GM19468 (cell line): ENCODE results near the gene AHCYL2.
"Not testable (repeated sequence)": the region's sequence is repeated elsewhere in the genome, so short reads cannot be mapped to it uniquely, and the experiment has no call there.

ENCODE experiments used
- ATAC-seq: cut with Tn5 transposase; IDR thresholded peaks from one replicate; pipeline ENCODE4 v1.9.1; 2021; ENCODE audit warnings: mild to moderate bottlenecking, moderate library complexity, moderate number of reproducible peaks; ENCODE audit not compliant: unreplicated experiment; ENCODE audit errors: extremely low read depth

Gene AHCYL2

DNA sequence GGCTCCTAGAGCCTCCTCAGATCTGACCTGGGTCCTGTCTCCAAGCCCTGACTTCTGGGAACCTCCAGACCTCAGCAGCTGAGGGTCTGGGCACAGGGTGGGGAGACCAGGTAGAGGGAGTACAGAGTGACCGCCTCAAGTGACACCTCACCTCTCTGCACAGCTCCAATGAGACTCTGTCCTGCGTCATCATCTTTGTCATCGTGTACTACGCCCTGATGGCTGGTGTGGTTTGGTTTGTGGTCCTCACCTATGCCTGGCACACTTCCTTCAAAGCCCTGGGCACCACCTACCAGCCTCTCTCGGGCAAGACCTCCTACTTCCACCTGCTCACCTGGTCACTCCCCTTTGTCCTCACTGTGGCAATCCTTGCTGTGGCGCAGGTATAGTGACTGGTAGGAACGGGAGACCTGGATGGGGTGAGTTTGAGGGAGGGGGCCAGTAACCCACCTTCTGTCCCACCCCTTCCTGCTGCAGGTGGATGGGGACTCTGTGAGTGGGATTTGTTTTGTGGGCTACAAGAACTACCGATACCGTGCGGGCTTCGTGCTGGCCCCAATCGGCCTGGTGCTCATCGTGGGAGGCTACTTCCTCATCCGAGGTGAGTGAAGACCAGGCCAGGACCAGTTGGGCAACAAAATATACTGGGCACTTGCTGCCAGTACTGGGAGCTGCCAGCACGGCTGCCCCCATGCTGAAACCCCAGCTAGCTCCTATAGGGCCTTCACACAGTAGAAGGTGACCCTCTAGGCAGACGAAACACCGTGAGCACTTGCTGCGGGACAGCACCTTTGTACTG lies 18.6 kb upstream of the AHCYL2 start:
- ATAC-seq = no peak

DNA sequence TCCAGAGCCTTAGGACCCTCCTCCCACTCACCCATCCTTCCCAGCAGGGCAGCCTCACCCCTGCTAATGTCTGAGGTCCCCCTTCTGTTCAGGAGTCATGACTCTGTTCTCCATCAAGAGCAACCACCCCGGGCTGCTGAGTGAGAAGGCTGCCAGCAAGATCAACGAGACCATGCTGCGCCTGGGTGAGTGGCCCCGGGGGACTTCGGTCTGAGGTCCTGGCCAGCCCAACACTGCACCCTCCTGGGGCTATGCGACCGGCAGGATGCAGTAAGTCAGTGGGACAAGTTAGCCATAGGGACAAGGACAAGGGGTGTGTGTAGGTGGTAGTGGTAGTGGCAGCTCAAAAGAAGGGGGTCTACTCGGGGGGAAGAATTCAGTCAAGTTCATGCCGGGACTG lies 16.2 kb upstream of the AHCYL2 start:
- ATAC-seq = no peak

DNA sequence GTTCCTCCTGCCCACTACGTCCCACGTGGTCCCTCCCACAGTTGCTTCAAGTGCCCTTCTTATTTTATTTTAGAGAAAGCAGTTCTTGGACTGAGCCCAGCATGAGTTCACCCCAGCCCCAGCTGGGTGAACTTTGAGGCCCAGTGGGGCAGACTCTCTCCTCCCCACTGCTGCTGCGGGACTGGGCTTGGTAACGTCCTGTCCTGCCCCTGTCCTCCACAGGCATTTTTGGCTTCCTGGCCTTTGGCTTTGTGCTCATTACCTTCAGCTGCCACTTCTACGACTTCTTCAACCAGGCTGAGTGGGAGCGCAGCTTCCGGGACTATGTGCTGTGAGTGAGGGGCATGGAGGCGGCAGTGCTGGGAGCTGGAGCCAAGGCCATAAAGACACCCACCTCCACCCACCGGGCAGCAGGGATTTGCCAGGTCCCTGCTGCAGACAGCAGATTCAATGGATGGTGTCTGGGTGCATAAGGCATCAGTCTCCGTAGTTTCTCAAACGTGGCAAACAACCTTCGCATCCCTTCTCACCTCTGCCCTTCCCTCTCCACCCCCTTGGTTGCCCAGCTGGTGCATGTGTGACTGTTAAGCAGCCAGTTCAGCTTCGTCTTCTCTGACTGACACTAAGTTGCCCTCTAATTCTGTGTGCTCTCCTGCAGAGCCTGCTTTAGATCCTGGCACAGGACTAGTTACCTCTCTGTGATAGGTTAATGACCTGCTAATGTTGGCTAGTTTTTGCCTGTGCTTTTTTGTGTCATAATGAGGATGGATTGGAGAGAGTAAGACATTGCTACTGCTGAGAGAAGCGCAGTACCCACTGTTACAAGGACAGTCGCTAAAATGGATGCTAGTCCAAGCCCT lies 15.5 kb upstream of the AHCYL2 start:
- ATAC-seq = no peak

DNA sequence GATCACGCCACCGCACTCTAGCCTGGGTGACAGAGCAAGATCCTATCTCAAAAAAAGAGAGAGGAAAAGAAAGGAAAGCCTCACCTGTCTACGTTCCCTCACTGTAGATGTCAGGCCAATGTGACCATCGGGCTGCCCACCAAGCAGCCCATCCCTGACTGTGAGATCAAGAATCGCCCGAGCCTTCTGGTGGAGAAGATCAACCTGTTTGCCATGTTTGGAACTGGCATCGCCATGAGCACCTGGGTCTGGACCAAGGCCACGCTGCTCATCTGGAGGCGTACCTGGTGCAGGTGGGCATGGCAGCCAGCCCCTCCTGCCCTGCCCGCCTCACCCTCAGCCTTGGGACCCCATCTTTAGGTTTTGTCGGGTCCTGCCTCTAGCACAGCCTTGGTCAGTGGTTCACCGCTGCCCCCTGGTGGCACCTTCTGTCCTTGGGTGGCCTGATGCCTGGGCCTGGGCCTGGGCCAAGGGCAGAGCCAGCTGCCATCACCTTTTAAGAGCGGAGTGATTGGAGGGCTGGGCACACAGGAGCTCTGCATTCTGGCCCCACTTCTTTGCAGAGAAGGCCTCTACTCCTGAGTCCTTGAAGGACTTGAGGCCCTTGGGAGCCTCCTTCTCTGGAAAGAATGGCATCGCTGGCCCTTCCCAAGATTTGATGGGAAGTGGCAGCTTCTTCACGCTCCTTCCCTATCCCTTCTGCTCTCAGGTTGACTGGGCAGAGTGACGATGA lies 14.4 kb upstream of the AHCYL2 start:
- ATAC-seq = no peak

DNA sequence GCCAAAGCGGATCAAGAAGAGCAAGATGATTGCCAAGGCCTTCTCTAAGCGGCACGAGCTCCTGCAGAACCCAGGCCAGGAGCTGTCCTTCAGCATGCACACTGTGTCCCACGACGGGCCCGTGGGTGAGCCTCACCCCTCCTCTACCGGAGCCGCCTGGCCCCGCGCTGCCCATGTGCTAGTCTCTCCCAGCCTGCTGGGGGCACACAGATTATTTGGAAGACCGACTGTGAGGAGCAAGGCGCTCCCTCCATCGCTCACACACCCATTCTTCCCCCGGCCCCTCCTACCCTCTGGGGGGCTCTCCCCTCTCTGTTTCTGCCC lies 13.9 kb upstream of the AHCYL2 start:
- ATAC-seq = no peak

DNA sequence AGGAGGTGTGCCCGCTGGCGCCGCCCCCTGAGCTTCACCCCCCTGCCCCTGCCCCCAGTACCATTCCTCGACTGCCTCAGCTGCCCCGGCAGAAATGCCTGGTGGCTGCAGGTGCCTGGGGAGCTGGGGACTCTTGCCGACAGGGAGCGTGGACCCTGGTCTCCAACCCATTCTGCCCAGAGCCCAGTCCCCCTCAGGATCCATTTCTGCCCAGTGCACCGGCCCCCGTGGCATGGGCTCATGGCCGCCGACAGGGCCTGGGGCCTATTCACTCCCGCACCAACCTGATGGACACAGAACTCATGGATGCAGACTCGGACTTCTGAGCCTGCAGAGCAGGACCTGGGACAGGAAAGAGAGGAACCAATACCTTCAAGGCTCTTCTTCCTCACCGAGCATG lies 12.7 kb upstream of the AHCYL2 start:
- ATAC-seq = no peak

DNA sequence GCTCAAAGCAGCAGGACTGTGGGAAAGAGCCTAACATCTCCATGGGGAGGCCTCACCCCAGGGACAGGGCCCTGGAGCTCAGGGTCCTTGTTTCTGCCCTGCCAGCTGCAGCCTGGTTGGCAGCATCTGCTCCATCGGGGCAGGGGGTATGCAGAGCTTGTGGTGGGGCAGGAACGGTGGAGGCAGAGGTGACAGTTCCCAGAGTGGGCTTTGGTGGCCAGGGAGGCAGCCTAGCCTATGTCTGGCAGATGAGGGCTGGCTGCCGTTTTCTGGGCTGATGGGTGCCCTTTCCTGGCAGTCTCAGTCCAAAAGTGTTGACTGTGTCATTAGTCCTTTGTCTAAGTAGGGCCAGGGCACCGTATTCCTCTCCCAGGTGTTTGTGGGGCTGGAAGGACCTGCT lies 12.2 kb upstream of the AHCYL2 start:
- no peak for ATAC-seq

DNA sequence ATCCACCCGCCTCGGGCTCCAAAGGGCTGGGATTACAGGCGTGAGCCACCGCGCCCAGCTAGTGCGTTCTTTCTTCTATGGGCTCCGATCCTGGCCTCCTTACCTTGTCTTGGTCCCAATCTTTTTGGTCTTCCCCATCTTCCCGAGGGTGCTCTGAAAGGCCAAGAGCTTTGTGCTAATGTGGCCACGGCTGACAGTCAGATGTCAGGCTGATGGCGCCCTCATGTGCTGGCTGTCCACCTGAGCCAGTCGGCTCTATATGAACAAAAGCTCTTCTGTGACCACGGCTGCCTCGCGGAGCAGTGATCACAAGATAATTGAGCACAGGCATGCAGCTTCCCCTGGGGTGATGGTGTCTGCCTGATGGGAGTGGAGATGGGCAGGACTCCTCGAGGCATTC lies 11.0 kb upstream of the AHCYL2 start:
- ATAC-seq = no peak

DNA sequence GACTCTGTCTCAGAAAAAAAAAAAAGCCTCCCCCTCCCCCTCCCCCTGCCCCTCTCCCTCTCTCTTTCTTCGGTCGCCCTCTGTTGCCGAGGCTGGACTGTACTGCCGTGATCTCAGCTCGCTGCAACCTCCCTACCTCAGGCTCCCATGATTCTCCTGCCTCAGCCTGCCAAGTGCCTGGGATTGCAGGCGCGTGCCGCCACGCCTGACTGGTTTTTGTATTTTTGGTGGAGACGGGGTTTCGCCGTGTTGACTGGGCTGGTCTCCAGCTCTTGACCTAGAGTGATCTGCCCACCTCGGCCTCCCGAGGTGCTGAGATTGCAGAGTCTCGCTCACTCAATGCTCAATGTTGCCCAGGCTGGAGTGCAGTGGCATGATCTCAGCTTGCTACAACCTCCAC lies 9.1 kb upstream of the AHCYL2 start:
- ATAC-seq = not testable (repeated sequence)

DNA sequence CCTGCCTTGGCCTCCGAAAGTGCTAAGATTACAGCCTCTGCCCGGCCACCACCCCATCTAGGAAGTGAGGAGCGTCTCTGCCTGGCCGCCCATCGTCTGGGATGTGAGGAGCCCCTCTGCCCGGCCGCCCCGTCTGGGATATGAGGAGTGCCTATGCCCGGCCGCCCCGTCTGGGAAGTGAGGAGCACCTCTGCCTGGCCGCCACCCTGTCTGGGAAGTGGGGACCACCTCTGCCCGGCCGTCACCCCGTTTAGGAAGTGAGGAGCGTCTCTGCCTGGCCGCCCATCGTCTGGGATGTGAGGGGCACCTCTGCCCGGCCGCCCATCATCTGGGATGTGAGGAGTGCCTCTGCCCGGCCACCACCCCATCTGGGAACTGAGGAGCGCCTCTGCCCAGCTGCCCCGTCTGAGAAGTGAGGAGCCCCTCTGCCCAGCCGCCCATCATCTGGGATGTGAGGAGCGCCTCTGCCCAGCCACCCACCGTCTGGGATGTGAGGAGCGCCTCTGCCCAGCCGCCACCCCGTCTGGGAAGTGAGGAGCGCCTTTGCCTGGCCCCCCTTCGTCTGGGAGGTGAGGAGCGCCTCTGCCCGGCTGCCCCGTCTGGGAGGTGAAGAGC lies 8.6 kb upstream of the AHCYL2 start:
- not testable (repeated sequence) for ATAC-seq

DNA sequence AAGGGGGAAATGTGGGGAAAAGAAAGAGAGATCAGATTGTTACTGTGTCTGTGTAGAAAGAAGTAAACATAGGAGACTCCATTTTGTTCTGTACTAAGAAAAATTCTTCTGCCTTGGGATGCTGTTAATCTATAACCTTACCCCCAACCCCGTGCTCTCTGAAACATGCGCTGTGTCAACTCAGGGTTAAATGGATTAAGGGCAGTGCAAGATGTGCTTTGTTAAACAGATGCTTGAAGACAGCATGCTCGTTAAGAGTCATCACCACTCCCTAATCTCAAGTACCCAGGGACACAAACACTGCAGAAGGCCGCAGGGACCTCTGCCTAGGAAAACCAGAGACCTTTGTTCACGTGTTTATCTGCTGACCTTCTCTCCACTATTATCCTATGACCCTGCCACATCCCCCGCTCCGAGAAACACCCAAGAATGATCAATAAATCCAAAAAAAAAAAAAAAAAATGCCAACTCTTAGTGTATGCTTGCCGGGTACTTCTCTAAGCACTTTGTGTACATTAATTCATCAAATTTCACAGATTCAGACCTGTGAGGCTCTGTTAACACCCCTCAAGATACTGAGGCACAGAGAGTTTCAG lies 7.9 kb upstream of the AHCYL2 start:
- not testable (repeated sequence) for ATAC-seq

DNA sequence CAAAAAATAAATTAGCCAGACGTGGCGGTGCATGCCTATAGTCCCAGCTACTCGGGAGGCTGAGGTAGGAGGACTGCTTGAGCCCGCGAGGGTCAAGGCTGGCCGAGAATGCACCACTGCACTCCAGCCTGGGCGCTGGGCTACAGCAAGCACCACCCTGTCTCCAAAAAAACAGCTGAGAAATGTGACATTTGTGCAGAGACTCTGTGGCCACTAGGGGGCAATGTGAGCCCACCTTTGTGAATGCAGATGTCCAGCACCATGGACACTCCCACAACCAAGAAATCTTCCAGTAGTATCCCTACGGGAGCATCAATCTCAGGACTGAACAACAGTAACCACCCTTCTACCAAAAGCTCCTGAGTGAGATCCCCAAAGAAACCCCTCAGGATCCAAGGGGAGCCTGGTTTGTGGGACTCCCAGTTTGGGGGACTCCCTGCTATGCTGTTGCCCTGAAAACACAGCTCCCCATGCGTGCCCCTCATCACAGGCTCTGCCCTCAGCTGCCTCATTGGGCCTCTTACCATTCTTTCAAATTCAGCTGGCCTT lies 6.2 kb upstream of the AHCYL2 start:
- no peak for ATAC-seq

DNA sequence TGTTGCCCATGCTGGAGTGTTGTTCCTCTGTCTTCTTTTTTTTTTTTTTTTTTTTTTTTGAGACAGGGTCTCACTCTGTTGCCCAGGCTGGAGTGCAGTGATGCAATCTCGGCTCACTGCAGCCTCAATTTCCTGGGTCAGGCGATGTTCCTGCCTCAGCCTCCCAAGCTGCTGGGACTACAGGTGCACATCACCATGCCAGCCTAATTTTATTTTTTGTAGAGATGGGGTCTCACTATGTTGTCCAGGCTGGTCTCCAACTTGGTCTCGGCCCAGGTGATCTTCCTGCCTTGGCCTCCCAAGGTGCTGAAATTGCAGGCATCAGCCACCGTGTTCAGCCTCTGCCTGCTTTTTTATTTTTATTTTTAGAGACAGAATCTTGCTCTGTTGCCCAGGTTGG lies 5.7 kb upstream of the AHCYL2 start:
- ATAC-seq = not testable (repeated sequence)

DNA sequence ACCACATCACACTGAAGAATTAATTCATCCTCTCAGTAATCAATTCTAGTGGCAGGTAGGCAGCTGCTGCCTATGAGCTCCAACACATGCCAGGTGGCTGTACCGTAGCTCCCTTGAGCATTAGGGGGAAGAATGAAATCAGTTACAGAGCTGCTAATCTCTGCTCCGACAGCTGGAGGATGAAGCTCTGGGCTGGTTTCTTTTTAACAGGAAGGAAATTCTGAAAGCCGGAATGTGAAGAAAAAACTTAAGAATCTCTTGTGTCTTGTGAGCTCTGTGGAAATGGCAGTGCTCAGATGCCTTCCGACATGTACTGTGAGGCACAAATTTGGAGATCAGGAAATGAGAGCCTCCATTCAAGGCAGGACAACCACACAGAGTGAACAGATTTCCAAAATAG lies 2.8 kb upstream of the AHCYL2 start:
- no peak for ATAC-seq

DNA sequence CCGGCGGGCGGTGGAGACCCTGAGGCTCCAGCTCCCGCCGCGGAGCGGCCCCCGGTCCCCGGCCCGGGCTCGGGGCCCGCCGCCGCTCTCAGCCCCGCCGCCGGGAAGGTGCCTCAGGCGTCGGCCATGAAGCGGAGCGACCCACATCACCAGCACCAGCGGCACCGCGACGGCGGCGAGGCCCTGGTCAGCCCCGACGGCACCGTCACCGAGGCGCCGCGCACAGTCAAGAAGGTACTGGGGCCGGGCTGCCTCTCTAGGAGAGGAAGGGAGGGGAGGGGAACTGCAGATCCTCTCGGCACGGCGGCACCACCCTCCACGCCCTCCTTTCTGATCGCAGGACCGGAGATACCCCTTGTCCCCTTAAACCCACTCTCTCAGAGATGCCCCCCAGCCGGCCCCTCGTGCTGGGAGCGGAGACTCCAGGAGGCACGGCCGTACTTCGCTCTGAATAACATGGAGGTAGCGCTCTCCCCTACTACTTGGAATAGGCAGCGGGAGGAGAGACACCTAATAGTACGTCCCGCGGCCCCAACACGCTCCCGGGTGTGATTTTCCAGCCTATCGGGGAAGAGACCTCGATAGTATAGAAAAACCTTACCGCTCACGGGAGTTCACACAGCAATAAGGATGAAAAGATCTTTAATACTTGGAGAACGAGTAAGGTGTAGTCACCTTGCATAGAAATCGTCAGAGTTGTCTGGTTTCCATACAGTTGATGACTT lies 538 bp downstream of the AHCYL2 start:
- ATAC-seq = peak; percentile 13

DNA sequence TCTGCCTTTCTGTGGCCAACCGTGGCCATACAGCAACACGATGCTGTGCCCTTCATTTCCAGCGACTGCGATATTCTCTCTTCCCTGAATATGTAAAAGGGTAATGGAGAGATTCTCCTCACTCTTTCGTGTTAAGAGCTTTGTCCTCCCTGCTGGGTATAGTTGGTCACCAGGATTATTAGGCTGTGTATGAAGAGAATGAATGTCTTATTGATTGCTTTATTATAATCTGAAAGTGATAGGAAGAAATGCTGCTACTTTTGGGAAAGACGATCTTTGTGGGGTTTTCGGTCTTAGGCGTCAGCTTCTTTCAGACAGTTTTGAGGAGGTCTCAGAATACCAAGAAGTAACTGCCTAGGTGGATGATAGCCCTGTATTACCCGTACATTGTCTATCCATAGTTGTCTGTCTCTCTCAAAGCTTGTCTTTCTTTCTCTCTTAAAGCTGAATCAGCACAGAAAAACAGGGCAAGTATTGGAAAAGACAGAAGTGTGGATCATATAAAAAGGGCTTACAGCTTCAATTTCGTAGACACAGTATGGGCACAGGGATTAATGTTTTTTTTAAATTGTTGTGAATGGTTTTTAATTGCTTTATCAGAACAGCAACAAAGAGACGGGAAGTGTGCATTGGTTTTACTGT lies 1.2 kb downstream of the AHCYL2 start:
- ATAC-seq = no peak

DNA sequence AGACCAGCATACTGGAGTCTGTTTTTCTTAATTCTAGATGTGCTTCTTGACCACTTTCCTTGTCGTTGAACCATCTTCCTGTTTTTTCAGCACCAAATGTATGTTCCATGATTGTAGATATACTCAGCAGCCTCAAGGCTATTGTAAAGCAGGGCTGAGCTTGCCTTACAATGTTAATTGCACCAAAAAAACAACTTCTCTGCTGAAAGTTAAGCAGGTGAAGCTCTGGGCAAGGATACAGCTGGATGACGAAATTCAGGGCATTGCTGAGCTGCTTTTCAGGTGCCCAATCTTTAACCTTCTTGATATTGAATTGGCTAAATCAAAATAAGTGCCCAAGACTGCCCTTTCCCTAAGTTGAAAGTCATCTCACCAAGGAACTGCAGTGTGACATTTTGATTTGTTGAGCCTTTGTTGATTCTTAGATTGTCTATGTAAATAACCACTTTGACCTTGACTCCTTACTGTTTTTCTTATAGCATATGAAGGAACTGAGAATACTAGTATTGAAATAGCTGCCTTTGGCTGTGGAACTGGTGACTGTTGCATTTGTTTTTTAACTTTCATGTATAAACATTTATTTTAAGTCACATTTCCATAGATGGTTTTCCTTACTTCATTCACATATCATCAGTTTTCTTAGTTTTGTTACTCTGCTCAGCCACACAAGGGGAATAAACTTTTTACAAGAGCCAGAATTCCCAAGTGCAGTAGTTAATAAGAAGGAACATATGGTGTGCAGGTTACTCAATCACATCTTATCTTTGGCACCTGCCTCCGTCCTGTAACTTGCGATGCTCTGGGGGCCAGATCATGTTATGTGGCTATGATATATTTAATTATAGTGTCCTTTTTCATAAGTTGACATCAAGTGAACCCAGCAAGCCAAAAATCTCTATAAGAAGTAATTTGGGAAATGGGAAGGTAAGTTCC lies 3.1 kb downstream of the AHCYL2 start:
- ATAC-seq = no peak

DNA sequence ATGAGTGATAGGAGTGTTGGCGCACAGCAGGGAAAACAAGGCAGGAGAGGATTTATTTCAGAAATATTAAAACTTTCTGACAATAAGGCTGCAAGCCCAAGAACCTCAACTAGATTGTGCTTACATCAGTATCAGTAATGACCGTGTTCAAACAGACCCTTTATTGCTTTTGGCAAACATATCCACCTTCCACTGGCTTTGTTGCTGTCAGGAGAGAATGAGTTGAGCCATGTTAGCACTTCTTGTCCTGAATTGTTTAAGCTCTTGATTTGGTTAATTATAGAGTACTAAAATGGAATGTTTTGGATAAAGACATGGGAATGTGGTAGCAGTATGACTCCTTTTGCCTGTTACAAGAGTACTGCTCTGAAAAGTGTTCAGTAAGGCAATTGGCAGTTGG lies 3.8 kb downstream of the AHCYL2 start:
- no peak for ATAC-seq
